B cell (primary cell): ENCODE results near the gene RECK.

Experiments used
- EZH2 ChIP-seq: IDR thresholded peaks from 2 replicates; pipeline ENCODE4 v1.6.1; 2012; ENCODE audit warnings: borderline replicate concordance, low read depth, mild to moderate bottlenecking, moderate library complexity, low read length; ENCODE audit not compliant: insufficient read depth, poor library complexity, severe bottlenecking
- TF ChIP-seq, protein P1 (sequence below): fragments of 200-600 bp; IDR thresholded peaks from one replicate; pipeline ENCODE4 v1.8.0; 2022; ENCODE audit warnings: antibody characterized with exemption, mild to moderate bottlenecking

- TF ChIP-seq, protein P1, sequence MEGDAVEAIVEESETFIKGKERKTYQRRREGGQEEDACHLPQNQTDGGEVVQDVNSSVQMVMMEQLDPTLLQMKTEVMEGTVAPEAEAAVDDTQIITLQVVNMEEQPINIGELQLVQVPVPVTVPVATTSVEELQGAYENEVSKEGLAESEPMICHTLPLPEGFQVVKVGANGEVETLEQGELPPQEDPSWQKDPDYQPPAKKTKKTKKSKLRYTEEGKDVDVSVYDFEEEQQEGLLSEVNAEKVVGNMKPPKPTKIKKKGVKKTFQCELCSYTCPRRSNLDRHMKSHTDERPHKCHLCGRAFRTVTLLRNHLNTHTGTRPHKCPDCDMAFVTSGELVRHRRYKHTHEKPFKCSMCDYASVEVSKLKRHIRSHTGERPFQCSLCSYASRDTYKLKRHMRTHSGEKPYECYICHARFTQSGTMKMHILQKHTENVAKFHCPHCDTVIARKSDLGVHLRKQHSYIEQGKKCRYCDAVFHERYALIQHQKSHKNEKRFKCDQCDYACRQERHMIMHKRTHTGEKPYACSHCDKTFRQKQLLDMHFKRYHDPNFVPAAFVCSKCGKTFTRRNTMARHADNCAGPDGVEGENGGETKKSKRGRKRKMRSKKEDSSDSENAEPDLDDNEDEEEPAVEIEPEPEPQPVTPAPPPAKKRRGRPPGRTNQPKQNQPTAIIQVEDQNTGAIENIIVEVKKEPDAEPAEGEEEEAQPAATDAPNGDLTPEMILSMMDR, result no peak
- TF ChIP-seq EZH2, result no peak
Measured at GRCh38 chr9:36031774-36032555, 4.7 kb upstream of the RECK start.
